ENCODE measurements around the gene ZSWIM4. TPM values are rescaled to one million over a fixed set of nuclear protein-coding genes. Genes with fewer than 3 reads are reported as not detected.
"Not testable (repeated sequence)": the region's sequence is repeated elsewhere in the genome, so short reads cannot be mapped to it uniquely, and the experiment has no call there.

Gene ZSWIM4
- total and polyA plus RNA-seq, 12 donors: 1.2 to 7.1 (median 2.7) TPM

GRCh38 chr19:13849991-13850909 lies 55.0 kb downstream of the ZSWIM4 start:
- peak overlapping the region; percentile 87 to 100 (median 99) for H3K27ac ChIP-seq
- H3K27me3 ChIP-seq: no peaks in the 10 kb centered on the region
- peaks cover 25 to 63% (median 54%) of the 10 kb centered on the region in 9 donors for H3K4me1 ChIP-seq
- peak overlapping the region in 9 of 10 donors; percentile 10 to 53 (median 38) for H3K4me3 ChIP-seq
- TF ChIP-seq CTCF (IDR thresholded peaks at IDR 0.05): no peak
- DNase-seq (peak; percentile 84 to 92), ATAC-seq (peak; percentile 12 to 45 (median 33))
- no peaks in the 10 kb centered on the region for H3K9me3 ChIP-seq
- intact Hi-C loops (cut with DNase I): loop anchor here in 5 of 10 donors (5.0 to 10.0 kb wide), 3 partner anchors 685 to 698 kb away; partner anchors contain the start of genes IER2 (in 4 of the 5) and STX10 (in 4 of the 5)
- H3K36me3 ChIP-seq: no peaks in the 10 kb centered on the region
- 13 to 15% methylated on average over 54 to 66 of the region's 66 CpGs for WGBS, 2 donors

- peak; percentile 23 to 66 (median 48) for ATAC-seq
- Histone ChIP-seq H3K27ac (peak overlapping the region; percentile 87 to 100 (median 99)), H3K27me3 (no peaks in the 10 kb centered on the region), H3K9me3 (no peaks in the 10 kb centered on the region), H3K4me1 (peaks cover 23 to 54% (median 49%) of the 10 kb centered on the region in 9 donors), H3K36me3 (no peaks in the 10 kb centered on the region), H3K4me3 (peak overlapping the region in 9 of 10 donors; percentile 10 to 53 (median 38))
- WGBS, 2 donors: 36 to 44% methylated on average over 26 of the region's 26 CpGs
- intact Hi-C loops (cut with DNase I): no loop called here
- TF ChIP-seq CTCF (IDR thresholded peaks at IDR 0.05): no peak
- peak; percentile 81 to 88 for DNase-seq
These were observed 55.9 kb downstream of the ZSWIM4 start for GRCh38 chr19:13850910-13851733.

GRCh38 chr19:13851734-13852114 lies 56.5 kb downstream of the ZSWIM4 start:
- H3K27me3 ChIP-seq; ATAC-seq; H3K9me3 ChIP-seq; H3K36me3 ChIP-seq; DNase-seq; H3K4me3 ChIP-seq; intact Hi-C loops (cut with DNase I): not testable (repeated sequence)
- WGBS, 2 donors: 76 to 92% methylated on average over 5 of the region's 5 CpGs
- peak overlapping the region; percentile 87 to 100 (median 99) for H3K27ac ChIP-seq
- peaks cover 17 to 48% (median 46%) of the 10 kb centered on the region in 9 donors for H3K4me1 ChIP-seq

GRCh38 chr19:13852171-13852707 lies 57.0 kb downstream of the ZSWIM4 start:
- H3K36me3 ChIP-seq; H3K4me3 ChIP-seq; H3K9me3 ChIP-seq; H3K27me3 ChIP-seq; ATAC-seq; DNase-seq; intact Hi-C loops (cut with DNase I): not testable (repeated sequence)
- 89 to 93% methylated on average over 12 of the region's 12 CpGs for WGBS, 2 donors
- Histone ChIP-seq H3K4me1 (peaks cover 16 to 44% (median 41%) of the 10 kb centered on the region in 9 donors), H3K27ac (peak overlapping the region in 9 of 10 donors; percentile 92 to 100 (median 99))

GRCh38 chr19:13856497-13856896 lies 61.3 kb downstream of the ZSWIM4 start:
- 53 to 55% methylated on average over 2 of the region's 2 CpGs for WGBS, 2 donors

More at GRCh38 chr19:13856497-13856896, 61.3 kb downstream of the ZSWIM4 start:
- Histone ChIP-seq H3K4me3 (no peak overlapping the region), H3K27me3 (no peaks in the 10 kb centered on the region), H3K36me3 (no peaks in the 10 kb centered on the region), H3K27ac (no peak overlapping the region), H3K4me1 (peaks cover 2 to 14% (median 11%) of the 10 kb centered on the region in 9 donors), H3K9me3 (no peaks in the 10 kb centered on the region)
- intact Hi-C loops (cut with DNase I): no loop called here
- TF ChIP-seq CTCF (IDR thresholded peaks at IDR 0.05): no peak
- DNase-seq: no peak
- ATAC-seq: no peak

Measured in heart right ventricle (tissue), 16 donors.